Anterior cingulate cortex (tissue), 58 donors: ENCODE data around the gene DHCR7.

Source experiments
- DNase-seq, 58 donors: peaks; one replicate each; lab custom pipeline; 2025; lab: John Stamatoyannopoulos, UW

Gene DHCR7

GRCh38 chr11:71458146-71459070 lies 10.2 kb upstream of the DHCR7 start:
- DNase-seq: no peak

- no peak for DNase-seq
These were observed 8.6 kb upstream of the DHCR7 start for GRCh38 chr11:71456831-71457230.

- DNase-seq: no peak
These were observed 8.1 kb upstream of the DHCR7 start for GRCh38 chr11:71456294-71456693.

- no peak for DNase-seq
These were observed 6.4 kb upstream of the DHCR7 start for GRCh38 chr11:71454470-71455113.

GRCh38 chr11:71453918-71454304 lies 5.7 kb upstream of the DHCR7 start:
- DNase-seq: no peak

- peak; percentile 36 to 98 (median 94) for DNase-seq
These were observed 5.1 kb upstream of the DHCR7 start, which contains the start of gene NADSYN1 for GRCh38 chr11:71453037-71453917. Gene NADSYN1, plus strand, starts transcription at chr11:71453203. Its CDS starts 94 bp downstream, at chr11:71453297.

- DNase-seq: peak in 30 of 58 donors; percentile 16 to 64 (median 36)
These were observed 4.2 kb upstream of the DHCR7 start for GRCh38 chr11:71452199-71453036.

GRCh38 chr11:71451596-71452198 lies 3.5 kb upstream of the DHCR7 start:
- DNase-seq: peak in 4 of 58 donors; percentile 12 to 64 (median 34)

GRCh38 chr11:71450939-71451338 lies 2.7 kb upstream of the DHCR7 start:
- DNase-seq: no peak

GRCh38 chr11:71450507-71450906 lies 2.3 kb upstream of the DHCR7 start:
- DNase-seq: no peak

- no peak for DNase-seq
These were observed 1.4 kb upstream of the DHCR7 start for GRCh38 chr11:71449596-71449995.

GRCh38 chr11:71447791-71448256 lies 369 bp downstream of the DHCR7 start:
- DNase-seq: peak in 12 of 58 donors; percentile 30 to 79 (median 54)

GRCh38 chr11:71446942-71447688 lies 1.1 kb downstream of the DHCR7 start:
- peak in 1 of 58 donors; percentile 40 for DNase-seq

- DNase-seq: no peak
These were observed 2.0 kb downstream of the DHCR7 start for GRCh38 chr11:71446150-71446549.

- DNase-seq: no peak
These were observed 3.4 kb downstream of the DHCR7 start for GRCh38 chr11:71444811-71445210.

GRCh38 chr11:71443736-71444445 lies 4.3 kb downstream of the DHCR7 start:
- DNase-seq: no peak

- DNase-seq: peak in 2 of 58 donors; percentile 17 to 34
These were observed 5.3 kb downstream of the DHCR7 start for GRCh38 chr11:71442880-71443279.

GRCh38 chr11:71442123-71442522 lies 6.1 kb downstream of the DHCR7 start:
- DNase-seq: no peak
